ENCODE results near the gene NEUROD1. TPM values are rescaled to one million over a fixed set of nuclear protein-coding genes. Genes with fewer than 3 reads are reported as not detected.

The NEUROD1 gene
- total RNA-seq, 2 experiments from 2014 or later = not detected

GRCh38 chr2:181655519-181655918 is 24.8 kb downstream of the NEUROD1 start:
- POLR2A ChIA-PET = no interaction called here
- H3K4me3 Mint-ChIP-seq = no peak overlapping the region
- no peak overlapping the region for H3K27ac Mint-ChIP-seq
- peaks cover 37% of the 10 kb centered on the region for H3K27me3 Mint-ChIP-seq
- DNase-seq = no peak
- CTCF ChIA-PET = no interaction called here
- no peaks in the 10 kb centered on the region for H3K9me3 Mint-ChIP-seq
- no peaks in the 10 kb centered on the region for H3K36me3 Mint-ChIP-seq
- peaks cover 8% of the 10 kb centered on the region for H3K4me1 Mint-ChIP-seq (ENCODE audit: low read depth)
- intact Hi-C loops (cut with micrococcal nuclease) = no loop called here

GRCh38 chr2:181649436-181649979 is 30.8 kb downstream of the NEUROD1 start:
- Mint-ChIP-seq H3K27me3 (peaks cover 24% of the 10 kb centered on the region), H3K9me3 (no peaks in the 10 kb centered on the region), H3K27ac (no peak overlapping the region), H3K4me1 (ENCODE audit: low read depth) (no peaks in the 10 kb centered on the region), H3K36me3 (no peaks in the 10 kb centered on the region), H3K4me3 (no peak overlapping the region)
- no peak for DNase-seq
- POLR2A ChIA-PET = no interaction called here
- CTCF ChIA-PET = no interaction called here
- intact Hi-C loops (cut with micrococcal nuclease) = no loop called here

GRCh38 chr2:181648478-181649155 is 31.7 kb downstream of the NEUROD1 start:
- intact Hi-C loops (cut with micrococcal nuclease) = no loop called here
- POLR2A ChIA-PET = no interaction called here
- no peaks in the 10 kb centered on the region for H3K36me3 Mint-ChIP-seq
- H3K9me3 Mint-ChIP-seq = no peaks in the 10 kb centered on the region
- CTCF ChIA-PET = no interaction called here
- peaks cover 27% of the 10 kb centered on the region for H3K27me3 Mint-ChIP-seq
- no peak for DNase-seq
- no peaks in the 10 kb centered on the region for H3K4me1 Mint-ChIP-seq (ENCODE audit: low read depth)
- no peak overlapping the region for H3K27ac Mint-ChIP-seq
- no peak overlapping the region for H3K4me3 Mint-ChIP-seq

DNA sequence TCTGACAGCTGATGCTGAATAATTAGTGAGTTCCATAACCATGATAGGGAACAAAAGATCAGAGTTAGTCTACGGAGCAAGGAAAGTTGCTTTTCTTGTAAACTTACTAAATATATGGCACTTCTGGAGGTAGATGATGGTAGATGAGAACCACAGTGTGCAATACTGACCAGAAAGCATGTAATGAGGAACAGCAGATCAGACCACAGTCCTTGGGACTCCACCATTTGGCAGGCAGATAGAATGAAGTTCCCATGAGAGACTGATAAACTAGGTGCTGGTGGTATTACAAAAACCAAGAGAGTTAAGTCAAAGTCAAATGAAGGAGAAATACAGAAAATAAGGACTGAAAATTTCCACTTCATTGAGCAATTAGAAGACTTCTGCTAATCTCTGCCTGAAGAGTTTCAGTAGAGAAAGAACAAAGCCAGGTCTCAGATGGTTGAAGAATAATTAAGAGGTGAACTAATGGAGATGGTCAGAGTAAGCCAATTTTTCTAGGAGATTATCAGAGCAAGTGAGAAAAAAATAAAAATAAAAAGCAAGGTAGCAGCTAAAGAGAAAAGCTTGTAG is 33.8 kb downstream of the NEUROD1 start:
- Mint-ChIP-seq H3K9me3 (no peaks in the 10 kb centered on the region), H3K27ac (no peak overlapping the region), H3K36me3 (no peaks in the 10 kb centered on the region), H3K4me3 (no peak overlapping the region), H3K27me3 (peaks cover 28% of the 10 kb centered on the region), H3K4me1 (ENCODE audit: low read depth) (no peaks in the 10 kb centered on the region)
- no peak for DNase-seq
- intact Hi-C loops (cut with micrococcal nuclease) = no loop called here
- POLR2A ChIA-PET = no interaction called here
- CTCF ChIA-PET = interaction anchor here (0.7 kb wide), 1 partner anchor 1719 kb away, joined by 3 read pairs; no protein-coding TSS in a partner anchor

DNA sequence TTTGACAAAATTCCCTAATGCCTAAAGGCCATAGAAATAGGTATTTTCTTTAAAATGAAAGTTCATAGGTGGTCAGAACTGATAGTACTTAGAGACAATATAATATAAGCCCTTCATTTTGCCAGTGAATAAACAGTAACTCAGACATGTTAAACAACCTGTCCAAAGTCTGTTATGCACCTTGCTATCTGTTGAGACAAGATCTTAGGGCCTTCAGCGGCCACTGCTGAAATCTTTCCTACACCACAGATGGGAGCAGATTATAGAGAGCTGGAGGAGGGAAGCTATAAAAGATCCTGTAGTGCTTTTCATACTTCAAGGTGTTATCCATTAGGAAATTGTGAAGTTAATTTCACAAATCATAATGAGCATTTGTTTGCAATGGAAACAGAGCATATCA is 37.2 kb downstream of the NEUROD1 start:
- Mint-ChIP-seq H3K36me3 (no peaks in the 10 kb centered on the region), H3K27ac (no peak overlapping the region), H3K4me1 (ENCODE audit: low read depth) (no peaks in the 10 kb centered on the region), H3K4me3 (no peak overlapping the region), H3K27me3 (peaks cover 26% of the 10 kb centered on the region), H3K9me3 (no peaks in the 10 kb centered on the region)
- no peak for DNase-seq
- ChIA-PET CTCF (interaction anchor here (1.3 kb wide), 1 partner anchor 72 kb away, joined by 3 read pairs; no protein-coding TSS in a partner anchor), POLR2A (no interaction called here)
- intact Hi-C loops (cut with micrococcal nuclease) = no loop called here

GRCh38 chr2:181642086-181642485 is 38.2 kb downstream of the NEUROD1 start:
- CTCF ChIA-PET = interaction anchor here (0.7 to 1.3 kb wide), 2 partner anchors 28 to 73 kb away, joined by 3 read pairs; no protein-coding TSS in a partner anchor
- peaks cover 23% of the 10 kb centered on the region for H3K27me3 Mint-ChIP-seq

GRCh38 chr2:181639686-181640085 is 40.6 kb downstream of the NEUROD1 start:
- CTCF ChIA-PET = interaction anchor here (0.6 kb wide), 1 partner anchor 253 kb away, joined by 3 read pairs; no protein-coding TSS in a partner anchor
- H3K4me1 Mint-ChIP-seq (ENCODE audit: low read depth) = no peaks in the 10 kb centered on the region
- no peaks in the 10 kb centered on the region for H3K36me3 Mint-ChIP-seq
- H3K27ac Mint-ChIP-seq = no peak overlapping the region
- no peak overlapping the region for H3K4me3 Mint-ChIP-seq
- intact Hi-C loops (cut with micrococcal nuclease) = no loop called here
- H3K9me3 Mint-ChIP-seq = no peaks in the 10 kb centered on the region
- no peak for DNase-seq
- peaks cover 15% of the 10 kb centered on the region for H3K27me3 Mint-ChIP-seq
- POLR2A ChIA-PET = no interaction called here

More at GRCh38 chr2:181642086-181642485, 38.2 kb downstream of the NEUROD1 start:
- Mint-ChIP-seq H3K4me1 (ENCODE audit: low read depth) (no peaks in the 10 kb centered on the region), H3K4me3 (no peak overlapping the region), H3K27ac (no peak overlapping the region), H3K36me3 (no peaks in the 10 kb centered on the region), H3K9me3 (no peaks in the 10 kb centered on the region)
- intact Hi-C loops (cut with micrococcal nuclease) = no loop called here
- DNase-seq = no peak
- POLR2A ChIA-PET = no interaction called here

DNA sequence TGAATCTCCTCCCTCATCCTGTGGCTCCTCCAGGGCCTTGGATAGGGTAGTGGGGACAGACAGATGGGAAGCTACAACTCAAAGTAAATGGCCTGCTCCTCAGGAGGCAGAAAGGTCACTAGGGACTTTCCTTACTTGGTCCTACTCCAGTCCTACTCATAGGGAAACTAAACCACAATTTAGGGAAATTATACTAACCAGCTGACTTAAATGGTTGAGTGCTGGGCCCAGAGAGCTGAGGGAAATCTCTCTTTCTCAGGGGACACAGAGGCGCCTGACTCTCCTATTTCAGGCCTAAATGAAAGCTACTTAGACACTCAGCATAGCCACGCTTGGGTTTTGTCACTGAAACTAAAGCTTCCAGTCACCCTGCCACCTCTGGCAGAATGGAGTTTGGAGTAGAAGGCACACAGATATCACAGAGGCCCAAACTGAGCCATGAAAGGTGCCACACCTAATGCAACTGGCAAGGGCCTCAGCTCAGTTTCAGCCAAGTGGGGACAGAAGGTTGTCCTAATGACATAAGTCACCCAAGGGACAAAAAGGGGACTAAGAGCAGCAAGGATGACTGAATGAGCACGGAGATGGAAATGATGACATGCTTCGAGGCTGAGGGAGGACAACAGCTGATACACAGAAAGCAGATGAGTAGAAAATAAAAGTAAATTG is 47.5 kb downstream of the NEUROD1 start:
- H3K4me3 Mint-ChIP-seq = no peak overlapping the region
- H3K27me3 Mint-ChIP-seq = peaks cover 5% of the 10 kb centered on the region
- ChIA-PET CTCF (no interaction called here), POLR2A (no interaction called here)
- H3K9me3 Mint-ChIP-seq = no peaks in the 10 kb centered on the region
- DNase-seq = no peak
- no peaks in the 10 kb centered on the region for H3K4me1 Mint-ChIP-seq (ENCODE audit: low read depth)
- no peak overlapping the region for H3K27ac Mint-ChIP-seq
- no peaks in the 10 kb centered on the region for H3K36me3 Mint-ChIP-seq
- intact Hi-C loops (cut with micrococcal nuclease) = no loop called here

DNA sequence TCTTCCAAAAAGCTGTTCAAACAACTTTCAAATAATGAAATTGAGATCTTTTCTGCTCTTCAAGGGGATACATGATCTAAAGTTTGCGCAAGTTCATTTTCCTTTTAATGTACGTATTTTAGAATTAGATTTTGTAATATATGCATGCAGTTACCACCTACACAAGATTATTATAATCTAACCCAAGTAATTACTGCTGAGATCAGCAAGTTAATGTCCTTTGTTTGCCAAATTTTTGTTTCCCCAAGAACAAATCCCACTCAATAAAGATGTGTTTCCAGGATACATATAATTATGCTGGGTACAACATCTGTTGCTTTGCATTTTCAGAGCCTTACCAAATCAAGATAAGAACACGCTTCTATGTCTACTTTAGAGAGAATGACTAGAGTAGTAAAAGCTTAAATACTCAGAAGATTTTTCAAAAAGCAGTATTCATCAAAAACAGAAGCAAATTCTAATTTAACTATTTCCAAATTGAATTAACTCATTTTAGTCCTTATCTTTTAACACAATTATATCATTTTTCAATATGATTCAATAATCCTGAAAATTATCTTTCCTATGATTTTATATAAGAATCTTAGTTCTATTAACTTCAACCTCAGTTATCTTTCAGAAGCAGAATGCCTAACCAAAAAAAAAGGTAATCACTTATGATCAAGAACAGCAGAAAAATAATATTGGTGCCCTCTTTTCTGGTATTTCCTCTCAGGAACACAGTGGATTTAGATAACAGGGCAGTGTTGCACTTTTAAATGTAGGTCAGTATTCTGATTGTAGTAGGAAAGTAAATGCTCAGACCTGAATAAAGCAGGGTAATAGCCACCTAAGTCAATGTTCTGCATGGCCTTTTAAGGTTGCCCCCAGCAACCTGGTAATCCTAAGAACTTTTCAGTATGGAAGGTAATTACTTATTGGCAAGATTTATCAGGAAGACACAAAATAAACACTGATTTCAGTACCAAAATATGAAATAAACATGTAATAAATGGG is 51.4 kb downstream of the NEUROD1 start:
- H3K27ac Mint-ChIP-seq = no peak overlapping the region
- ChIA-PET CTCF (no interaction called here), POLR2A (no interaction called here)
- no peaks in the 10 kb centered on the region for H3K9me3 Mint-ChIP-seq
- peaks cover 8% of the 10 kb centered on the region for H3K27me3 Mint-ChIP-seq
- no peaks in the 10 kb centered on the region for H3K4me1 Mint-ChIP-seq (ENCODE audit: low read depth)
- DNase-seq = no peak
- no peaks in the 10 kb centered on the region for H3K36me3 Mint-ChIP-seq
- intact Hi-C loops (cut with micrococcal nuclease) = no loop called here
- no peak overlapping the region for H3K4me3 Mint-ChIP-seq

GRCh38 chr2:181627545-181627944 is 52.8 kb downstream of the NEUROD1 start:
- H3K27me3 Mint-ChIP-seq = peaks cover 10% of the 10 kb centered on the region
- DNase-seq = no peak
- H3K4me3 Mint-ChIP-seq = no peak overlapping the region
- H3K4me1 Mint-ChIP-seq (ENCODE audit: low read depth) = no peaks in the 10 kb centered on the region
- ChIA-PET POLR2A (no interaction called here), CTCF (no interaction called here)
- no peaks in the 10 kb centered on the region for H3K36me3 Mint-ChIP-seq
- H3K27ac Mint-ChIP-seq = no peak overlapping the region
- intact Hi-C loops (cut with micrococcal nuclease) = no loop called here
- H3K9me3 Mint-ChIP-seq = no peaks in the 10 kb centered on the region

DNA sequence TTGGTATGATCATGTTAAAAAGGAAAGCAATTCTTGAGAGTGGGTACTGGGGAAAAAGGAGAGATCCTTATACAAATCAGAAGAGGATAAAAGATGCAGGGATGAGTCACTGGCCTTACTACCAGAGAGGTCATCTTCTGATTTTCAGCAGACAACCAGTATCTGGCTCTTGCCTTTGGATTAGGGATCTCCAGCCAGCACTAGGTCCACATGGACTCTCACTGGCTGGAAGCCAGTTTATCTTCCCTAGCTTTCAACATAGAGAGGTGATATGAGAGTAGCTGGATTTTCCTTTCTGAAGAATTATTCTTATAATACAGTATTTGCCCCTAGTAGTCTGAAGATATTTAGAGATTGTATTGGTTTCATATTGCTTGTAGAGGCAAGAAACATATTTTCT is 53.6 kb downstream of the NEUROD1 start:
- Mint-ChIP-seq H3K36me3 (no peaks in the 10 kb centered on the region), H3K4me1 (ENCODE audit: low read depth) (no peaks in the 10 kb centered on the region), H3K4me3 (no peak overlapping the region), H3K27me3 (peaks cover 10% of the 10 kb centered on the region), H3K27ac (no peak overlapping the region), H3K9me3 (no peaks in the 10 kb centered on the region)
- ChIA-PET POLR2A (no interaction called here), CTCF (no interaction called here)
- no peak for DNase-seq
- intact Hi-C loops (cut with micrococcal nuclease) = no loop called here

Measured in activated CD4-positive, alpha-beta memory T cell treated with anti-CD3 and anti-CD28 coated beads for 36 hours (primary cell).